Measurements from ENCODE around the gene OR13A1. TPM values are rescaled to one million over a fixed set of nuclear protein-coding genes. Genes with fewer than 3 reads are reported as not detected.
"Not testable (repeated sequence)": the region's sequence is repeated elsewhere in the genome, so short reads cannot be mapped to it uniquely, and the experiment has no call there.

Gene OR13A1
- polyA plus RNA-seq, 1 donor from 2014 or later, result 0.55 TPM

DNA sequence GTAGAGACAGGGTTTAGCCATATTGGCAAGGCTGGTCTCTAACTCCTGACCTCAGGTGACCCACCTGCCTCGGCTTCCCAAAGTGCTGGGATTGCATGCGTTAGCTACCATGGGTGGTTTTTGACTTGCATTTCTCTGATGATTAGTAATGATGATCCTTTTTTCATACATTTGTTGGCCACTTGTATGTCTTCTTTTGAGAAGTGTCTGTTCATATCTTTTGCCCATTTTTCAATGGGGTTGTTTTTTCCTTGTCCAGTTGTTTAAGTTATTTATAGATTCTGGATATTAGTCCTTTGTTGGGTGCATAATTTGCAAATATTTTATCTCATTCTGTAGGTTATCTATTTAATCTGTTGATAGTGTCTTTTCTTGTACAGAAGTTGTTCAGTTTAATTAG lies 4.3 kb upstream of the OR13A1 start:
- Mint-ChIP-seq H3K4me3 (no peak overlapping the region), H3K9me3 (peaks cover 0 to 4% (median 3%) of the 10 kb centered on the region in 3 donors), H3K4me1 (peaks cover 0 to 2% (median 0%) of the 10 kb centered on the region in 3 donors), H3K27ac (no peak overlapping the region), H3K27me3 (no peaks in the 10 kb centered on the region), H3K36me3 (no peaks in the 10 kb centered on the region)

DNA sequence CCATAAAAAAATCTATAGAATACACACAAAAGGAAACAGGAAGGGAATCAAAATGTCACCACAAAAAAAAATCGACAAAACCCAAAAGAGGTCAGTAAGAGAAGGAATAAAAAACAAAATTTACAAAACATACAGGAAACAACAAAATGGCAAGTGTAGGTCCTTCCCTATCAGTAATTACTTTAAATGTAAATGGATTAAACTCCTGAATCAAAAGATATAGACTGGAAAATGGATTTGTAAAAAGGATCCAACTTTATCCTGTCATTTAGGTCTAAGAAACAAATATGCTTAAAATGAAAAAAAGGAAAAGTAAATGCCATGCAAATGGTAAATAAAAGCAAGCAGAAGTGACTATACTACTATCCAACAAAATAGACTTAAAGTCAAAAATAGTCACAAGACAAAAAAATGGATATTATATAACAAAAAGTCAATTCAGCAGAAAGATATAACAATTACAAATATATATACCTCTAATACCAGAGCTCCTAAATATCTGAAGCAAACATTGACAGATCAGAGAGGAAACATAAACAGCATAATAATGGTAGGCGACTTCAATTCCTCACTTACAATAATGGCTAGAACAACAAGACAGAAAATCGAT lies 2.0 kb downstream of the OR13A1 start:
- Mint-ChIP-seq H3K4me3 (no peak overlapping the region), H3K9me3 (peaks cover 3 to 32% (median 13%) of the 10 kb centered on the region in 3 donors), H3K4me1 (peaks cover 0 to 4% (median 0%) of the 10 kb centered on the region in 3 donors), H3K27ac (no peak overlapping the region), H3K36me3 (peaks cover 7% of the 10 kb centered on the region), H3K27me3 (no peaks in the 10 kb centered on the region)

DNA sequence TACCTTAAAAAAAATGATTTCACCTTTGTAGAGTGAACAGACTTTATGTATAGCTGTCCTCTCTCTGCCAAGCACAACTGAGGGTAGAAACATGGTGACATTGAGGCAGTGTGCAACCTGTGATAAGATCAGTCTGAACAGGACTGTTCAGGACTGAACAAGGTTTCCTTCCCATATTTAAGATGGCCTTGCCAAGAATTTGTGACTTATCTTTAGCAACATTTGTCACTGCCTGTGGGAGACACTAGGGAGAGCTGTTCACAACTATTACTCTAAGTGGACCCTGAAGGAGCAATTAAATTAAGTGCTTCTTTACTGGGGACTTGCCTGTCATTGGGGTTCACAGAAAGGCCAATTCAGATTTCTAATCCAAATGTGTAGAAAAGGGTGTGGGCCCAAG lies 6.7 kb downstream of the OR13A1 start:
- no peaks in the 10 kb centered on the region for H3K27me3 Mint-ChIP-seq
- no peak overlapping the region for H3K27ac Mint-ChIP-seq
- no peak overlapping the region for H3K4me3 Mint-ChIP-seq
- H3K9me3 Mint-ChIP-seq, result peaks cover 3 to 27% (median 13%) of the 10 kb centered on the region in 3 donors
- peaks cover 0 to 4% (median 0%) of the 10 kb centered on the region in 3 donors for H3K4me1 Mint-ChIP-seq
- peaks cover 7% of the 10 kb centered on the region for H3K36me3 Mint-ChIP-seq

DNA sequence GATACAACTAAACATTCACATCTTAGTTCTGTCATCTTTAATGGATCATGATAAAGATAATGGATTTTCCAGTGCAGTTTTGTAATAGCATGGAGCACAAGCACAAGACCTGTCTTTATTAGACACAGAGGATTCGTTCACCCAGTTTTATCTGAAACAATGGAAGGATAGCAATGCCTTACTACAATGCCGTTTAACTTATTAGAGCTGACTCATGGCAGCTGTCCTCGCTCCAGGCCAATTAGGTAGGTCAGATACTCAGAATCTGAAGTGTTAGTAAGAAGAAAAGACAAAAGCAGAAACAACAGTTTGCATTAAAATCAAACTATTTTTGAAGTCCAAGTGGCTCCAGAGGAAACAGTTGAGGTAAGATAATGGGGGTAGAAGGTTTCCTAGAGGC lies 12.8 kb downstream of the OR13A1 start:
- Mint-ChIP-seq H3K27ac (no peak overlapping the region), H3K4me1 (peaks cover 12 to 15% (median 12%) of the 10 kb centered on the region in 3 donors)

DNA sequence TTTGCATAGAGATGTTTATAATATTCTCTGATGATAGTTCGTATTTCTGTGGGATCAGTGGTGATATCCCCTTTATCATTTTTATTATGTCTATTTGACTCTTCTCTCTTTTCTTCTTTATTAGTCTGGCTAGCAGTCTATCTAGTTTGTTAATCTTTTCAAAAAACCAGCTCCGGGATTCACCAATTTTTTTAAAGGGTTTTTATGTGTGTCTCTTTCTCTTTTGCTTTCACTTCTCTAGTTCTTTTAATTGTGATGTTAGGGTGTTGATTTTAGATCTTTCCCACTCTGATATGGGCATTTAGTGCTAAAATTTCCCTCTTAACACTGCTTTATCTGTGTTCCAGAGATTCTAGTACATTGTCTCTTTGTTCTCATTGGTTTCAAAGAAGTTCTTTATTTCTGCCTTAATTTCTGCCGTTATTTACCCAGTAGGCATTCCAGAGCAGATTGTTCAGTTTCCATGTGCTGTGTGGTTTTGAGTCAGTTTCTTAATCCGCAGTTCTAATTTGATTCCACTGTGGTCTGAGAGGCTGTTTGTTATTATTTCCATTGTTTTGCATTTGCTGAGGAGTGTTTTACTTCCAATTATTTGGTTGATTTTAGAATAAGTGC lies 17.0 kb downstream of the OR13A1 start:
- peak overlapping the region; percentile 66 to 91 (median 81) for H3K4me3 Mint-ChIP-seq
- peak overlapping the region in 2 of 3 donors; percentile 21 to 22 for H3K27ac Mint-ChIP-seq

More for the DNA sequence above, 12.8 kb downstream of the OR13A1 start:
- peaks cover 2% of the 10 kb centered on the region for H3K27me3 Mint-ChIP-seq
- no peak overlapping the region for H3K4me3 Mint-ChIP-seq
- no peaks in the 10 kb centered on the region for H3K9me3 Mint-ChIP-seq
- no peaks in the 10 kb centered on the region for H3K36me3 Mint-ChIP-seq

DNA sequence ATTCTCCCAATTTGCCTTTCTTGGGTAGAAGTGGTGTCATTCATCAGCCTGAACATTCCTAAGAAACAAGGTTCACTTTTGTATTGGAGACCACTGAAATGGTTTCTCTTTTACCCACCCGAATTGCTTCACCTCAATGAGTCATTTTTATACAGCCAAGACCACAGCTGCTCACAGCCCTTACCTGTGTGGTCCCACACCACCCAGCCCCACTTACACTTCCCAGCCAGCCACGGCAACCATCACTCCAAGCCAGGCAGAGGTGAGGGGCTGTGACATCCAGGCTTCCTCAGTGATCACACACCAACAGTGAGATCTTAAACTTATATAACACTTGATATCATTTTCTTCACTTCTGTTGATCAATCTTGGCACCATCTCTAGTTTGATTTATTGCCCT lies 20.7 kb downstream of the OR13A1 start:
- Mint-ChIP-seq H3K36me3 (no peaks in the 10 kb centered on the region), H3K27ac (no peak overlapping the region), H3K27me3 (no peaks in the 10 kb centered on the region), H3K4me3 (no peak overlapping the region), H3K9me3 (no peaks in the 10 kb centered on the region), H3K4me1 (peaks cover 17 to 21% (median 18%) of the 10 kb centered on the region in 3 donors)

More for the DNA sequence above, 17.0 kb downstream of the OR13A1 start:
- H3K27me3 Mint-ChIP-seq, H3K9me3 Mint-ChIP-seq, H3K36me3 Mint-ChIP-seq: not testable (repeated sequence)
- H3K4me1 Mint-ChIP-seq, result peaks cover 17 to 21% (median 18%) of the 10 kb centered on the region in 3 donors

DNA sequence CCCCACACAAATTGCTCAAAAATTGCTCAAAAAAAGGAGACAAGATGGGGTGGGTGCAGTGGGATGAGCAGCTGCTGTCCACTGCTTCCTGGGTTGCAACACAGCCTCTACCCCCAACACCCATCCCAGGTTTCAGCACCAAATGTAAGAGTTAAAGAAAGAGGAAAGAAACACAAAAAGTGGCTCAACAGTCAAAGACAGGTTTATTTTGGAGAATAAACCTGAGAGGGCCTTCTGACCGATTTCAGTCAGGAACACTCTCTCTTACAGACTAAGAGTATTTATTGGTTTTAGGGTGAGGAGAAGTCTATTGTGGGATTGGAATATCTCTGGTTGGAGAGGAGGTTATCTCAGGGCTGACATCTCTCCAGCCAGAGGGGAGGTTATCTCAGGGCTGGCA lies 28.4 kb downstream of the OR13A1 start:
- Mint-ChIP-seq H3K4me3 (no peak overlapping the region), H3K27ac (no peak overlapping the region), H3K9me3 (peaks cover 0 to 7% (median 4%) of the 10 kb centered on the region in 3 donors), H3K4me1 (no peaks in the 10 kb centered on the region), H3K27me3 (no peaks in the 10 kb centered on the region), H3K36me3 (peaks cover 3% of the 10 kb centered on the region)

DNA sequence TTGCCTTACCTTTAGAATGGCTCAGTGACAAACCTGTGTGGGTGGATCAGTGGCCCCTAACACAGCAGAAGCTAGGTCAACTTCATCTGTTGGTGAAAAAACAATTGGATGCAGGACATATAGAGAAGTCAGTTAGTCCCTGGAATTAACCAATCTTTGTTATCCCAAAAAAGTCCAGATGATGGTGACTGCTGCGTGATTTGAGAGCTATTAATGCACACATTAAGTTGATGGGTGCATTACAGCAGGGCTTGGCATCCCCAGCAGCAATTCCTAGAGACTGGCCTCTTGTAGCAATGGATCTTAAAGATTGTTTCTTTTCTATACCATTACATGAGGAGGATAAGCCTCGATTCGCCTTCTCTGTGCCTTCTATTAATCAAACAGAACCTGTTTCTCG lies 33.3 kb downstream of the OR13A1 start:
- H3K27me3 Mint-ChIP-seq, result peaks cover 3% of the 10 kb centered on the region
- peaks cover 0 to 3% (median 0%) of the 10 kb centered on the region in 3 donors for H3K9me3 Mint-ChIP-seq
- H3K27ac Mint-ChIP-seq, result no peak overlapping the region
- no peaks in the 10 kb centered on the region for H3K4me1 Mint-ChIP-seq
- no peak overlapping the region for H3K4me3 Mint-ChIP-seq
- H3K36me3 Mint-ChIP-seq, result no peaks in the 10 kb centered on the region

DNA sequence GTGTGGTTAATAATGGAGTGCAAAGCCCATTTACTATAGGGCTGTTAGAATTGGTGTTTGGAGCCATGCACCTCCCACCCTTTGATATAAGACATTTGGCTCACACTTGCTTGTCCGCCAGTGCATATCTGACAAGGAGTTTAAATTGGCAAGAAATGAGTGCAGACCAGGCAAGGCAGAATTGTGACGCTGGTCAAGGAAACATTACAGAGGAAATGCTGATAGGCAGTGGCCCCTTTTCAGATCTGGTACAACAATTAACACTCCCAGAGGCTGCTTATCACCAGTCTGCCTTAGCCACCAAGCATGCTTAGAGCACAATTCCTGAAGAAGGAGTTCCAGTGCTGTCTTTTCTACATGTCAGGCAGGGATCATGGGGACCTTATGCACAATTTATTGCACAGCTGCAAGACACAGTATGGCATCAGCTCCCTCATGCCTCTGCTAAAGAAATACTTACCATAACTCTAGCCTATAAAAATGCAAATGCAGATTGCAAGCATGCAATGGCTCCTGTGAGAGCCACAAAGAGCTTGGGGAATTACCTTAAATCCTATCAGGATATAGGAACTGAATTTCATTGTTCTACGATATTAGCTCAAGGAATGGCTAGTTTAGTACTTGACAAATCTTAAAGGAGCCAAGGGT lies 35.2 kb downstream of the OR13A1 start:
- H3K4me1 Mint-ChIP-seq, result no peaks in the 10 kb centered on the region
- H3K36me3 Mint-ChIP-seq, result peaks cover 2% of the 10 kb centered on the region
- H3K27me3 Mint-ChIP-seq, result peaks cover 5% of the 10 kb centered on the region
- no peaks in the 10 kb centered on the region for H3K9me3 Mint-ChIP-seq
- H3K27ac Mint-ChIP-seq, result no peak overlapping the region
- no peak overlapping the region for H3K4me3 Mint-ChIP-seq

DNA sequence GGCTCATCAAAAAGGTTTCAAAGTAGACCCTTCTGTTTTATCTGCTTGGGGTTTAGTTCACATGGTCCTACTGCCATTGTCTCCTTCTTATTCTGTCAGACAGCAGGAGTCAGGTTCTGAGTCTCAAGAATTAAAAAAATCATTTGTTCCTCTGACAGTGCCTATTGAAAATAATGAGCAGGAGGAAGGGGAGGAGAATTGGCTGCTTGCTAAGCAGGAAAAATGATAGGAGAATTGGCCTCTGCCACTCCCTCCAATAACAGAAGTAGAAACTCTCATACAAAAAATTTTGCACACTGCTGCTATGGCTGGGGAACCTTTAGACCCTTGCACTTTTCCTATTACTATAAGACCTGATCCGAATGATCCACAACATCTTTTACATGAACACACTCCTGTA lies 35.7 kb downstream of the OR13A1 start:
- Mint-ChIP-seq H3K9me3 (no peaks in the 10 kb centered on the region), H3K27ac (no peak overlapping the region), H3K36me3 (peaks cover 4% of the 10 kb centered on the region), H3K27me3 (peaks cover 5% of the 10 kb centered on the region), H3K4me3 (no peak overlapping the region), H3K4me1 (no peaks in the 10 kb centered on the region)

DNA sequence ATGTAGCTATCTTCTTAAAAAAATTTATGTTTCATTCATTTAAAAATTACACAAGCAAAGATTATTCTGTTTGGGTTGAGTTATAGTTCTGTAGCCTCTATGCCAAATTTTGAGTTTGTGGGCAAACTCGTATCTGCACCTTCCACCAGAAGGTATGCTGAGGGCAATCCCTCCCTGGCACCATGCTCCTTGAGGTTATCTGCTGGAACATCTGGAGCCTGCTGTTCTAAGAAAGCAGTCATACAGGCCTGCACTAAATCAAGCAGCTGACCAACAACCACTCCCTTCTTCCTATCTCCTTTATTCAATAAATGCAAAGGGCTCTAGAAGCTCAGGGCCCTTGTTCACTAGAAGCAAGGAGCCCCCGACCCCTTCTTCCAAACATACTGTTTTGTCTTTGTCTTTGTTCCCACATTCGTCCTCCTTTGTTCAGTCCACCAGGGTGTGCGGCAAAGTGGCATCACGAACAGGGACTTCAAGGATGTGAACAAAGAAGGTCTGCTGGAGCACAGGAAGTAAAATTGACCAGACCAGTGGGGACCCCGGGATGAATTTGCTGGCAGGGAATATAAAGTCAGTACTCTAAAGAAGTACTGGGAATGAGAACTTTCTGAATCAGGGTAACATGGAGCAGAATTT lies 36.4 kb downstream of the OR13A1 start:
- H3K27me3 Mint-ChIP-seq, result peaks cover 5% of the 10 kb centered on the region
- H3K27ac Mint-ChIP-seq, result no peak overlapping the region
- H3K36me3 Mint-ChIP-seq, result peaks cover 4% of the 10 kb centered on the region
- no peaks in the 10 kb centered on the region for H3K4me1 Mint-ChIP-seq
- no peaks in the 10 kb centered on the region for H3K9me3 Mint-ChIP-seq
- H3K4me3 Mint-ChIP-seq, result no peak overlapping the region

DNA sequence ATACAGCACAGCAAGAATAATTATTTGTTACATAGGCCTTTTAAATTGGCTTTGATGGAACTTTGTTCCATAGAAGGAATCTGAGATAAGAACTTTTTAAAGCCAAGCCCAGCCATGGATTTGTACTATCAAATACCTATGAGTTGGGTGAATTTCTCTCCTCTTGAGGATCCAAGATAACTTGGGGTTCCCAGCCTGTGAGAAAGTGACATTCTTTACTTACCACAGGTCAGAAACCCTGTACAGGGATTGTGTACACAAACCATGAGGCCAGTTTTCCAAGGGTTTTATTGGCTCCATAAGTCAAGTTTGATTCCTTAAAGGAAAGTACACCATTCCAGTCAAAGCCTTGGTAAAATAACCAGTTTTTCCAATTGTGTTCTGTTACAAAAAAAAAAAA lies 39.3 kb downstream of the OR13A1 start:
- H3K4me1 Mint-ChIP-seq, H3K36me3 Mint-ChIP-seq, H3K4me3 Mint-ChIP-seq, H3K27ac Mint-ChIP-seq, H3K27me3 Mint-ChIP-seq, H3K9me3 Mint-ChIP-seq: not testable (repeated sequence)

DNA sequence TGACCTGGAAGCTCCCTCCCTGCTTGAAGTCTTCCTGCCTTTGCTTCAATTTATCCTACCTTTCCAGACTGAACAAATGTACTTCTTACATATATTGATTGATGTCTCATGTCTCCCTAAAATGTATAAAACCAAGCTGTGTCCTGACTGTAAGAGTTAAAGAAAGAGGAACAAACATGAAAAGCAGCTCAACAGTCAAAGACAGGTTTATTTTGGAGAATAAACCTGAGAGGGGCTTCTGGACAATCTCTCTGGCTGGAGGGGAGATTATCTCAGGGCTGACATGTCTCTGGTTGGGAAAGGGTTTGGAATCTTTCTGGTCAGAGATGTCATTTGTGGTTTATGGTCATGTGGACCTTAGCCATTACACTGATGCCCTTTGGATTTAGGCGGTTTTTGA lies 41.0 kb downstream of the OR13A1 start:
- Mint-ChIP-seq H3K27ac (no peak overlapping the region), H3K9me3 (peaks cover 0 to 6% (median 3%) of the 10 kb centered on the region in 3 donors)

DNA sequence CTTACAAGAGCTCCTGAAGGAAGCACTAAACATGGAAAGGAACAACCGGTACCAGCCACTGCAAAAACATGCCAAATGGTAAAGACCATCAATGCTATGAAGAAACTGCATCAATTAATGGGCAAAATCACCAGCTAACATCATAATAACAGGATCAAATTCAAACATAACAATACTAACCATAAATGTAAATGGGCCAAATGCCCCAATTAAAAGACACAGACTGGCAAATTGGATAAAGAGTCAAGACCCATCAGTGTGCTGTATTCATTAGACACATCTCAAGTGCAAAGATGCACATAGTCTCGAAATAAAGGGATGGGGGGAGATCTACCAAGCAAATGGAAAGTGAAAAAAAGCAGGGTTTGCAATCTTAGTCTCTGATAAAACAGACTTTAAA lies 47.6 kb downstream of the OR13A1 start:
- H3K4me3 Mint-ChIP-seq, H3K27ac Mint-ChIP-seq, H3K4me1 Mint-ChIP-seq, H3K36me3 Mint-ChIP-seq: not testable (repeated sequence)
- Mint-ChIP-seq H3K27me3 (peaks cover 11% of the 10 kb centered on the region), H3K9me3 (peaks cover 0 to 12% (median 3%) of the 10 kb centered on the region in 3 donors)

More for the DNA sequence above, 41.0 kb downstream of the OR13A1 start:
- Mint-ChIP-seq H3K4me3 (no peak overlapping the region), H3K27me3 (peaks cover 11% of the 10 kb centered on the region), H3K36me3 (peaks cover 6% of the 10 kb centered on the region), H3K4me1 (no peaks in the 10 kb centered on the region)

DNA sequence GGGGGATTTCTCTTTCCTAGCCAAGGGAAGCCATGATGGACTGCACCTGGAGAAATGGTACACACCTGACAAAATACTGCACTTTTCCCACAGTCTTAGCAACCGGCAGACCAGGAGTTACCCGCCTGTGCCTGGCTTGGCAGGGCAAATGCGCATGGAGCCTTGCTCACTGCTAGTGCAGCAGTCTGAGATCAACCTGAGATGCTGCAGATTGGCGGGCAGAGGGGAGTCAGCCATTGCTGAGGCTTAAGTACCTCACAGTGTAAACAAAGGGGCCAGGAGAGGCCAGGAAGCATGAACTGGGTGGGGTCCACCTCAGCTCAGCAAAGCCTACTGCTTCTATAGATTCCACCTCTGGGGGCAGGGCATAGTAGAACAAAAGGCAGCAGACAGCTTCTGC lies 49.4 kb downstream of the OR13A1 start:
- H3K9me3 Mint-ChIP-seq, result peaks cover 0 to 12% (median 1%) of the 10 kb centered on the region in 3 donors
- H3K27ac Mint-ChIP-seq, result no peak overlapping the region
- H3K4me3 Mint-ChIP-seq, result no peak overlapping the region
- H3K27me3 Mint-ChIP-seq, result peaks cover 18% of the 10 kb centered on the region
- peaks cover 2% of the 10 kb centered on the region for H3K36me3 Mint-ChIP-seq
- H3K4me1 Mint-ChIP-seq, result peaks cover 0 to 2% (median 0%) of the 10 kb centered on the region in 3 donors
